ENCODE results near the gene STAT5A. TPM values are rescaled to one million over a fixed set of nuclear protein-coding genes. Genes with fewer than 3 reads are reported as not detected.

The STAT5A gene
- polyA plus RNA-seq, 1 donor from 2014 or later = 0.28 TPM

DNA sequence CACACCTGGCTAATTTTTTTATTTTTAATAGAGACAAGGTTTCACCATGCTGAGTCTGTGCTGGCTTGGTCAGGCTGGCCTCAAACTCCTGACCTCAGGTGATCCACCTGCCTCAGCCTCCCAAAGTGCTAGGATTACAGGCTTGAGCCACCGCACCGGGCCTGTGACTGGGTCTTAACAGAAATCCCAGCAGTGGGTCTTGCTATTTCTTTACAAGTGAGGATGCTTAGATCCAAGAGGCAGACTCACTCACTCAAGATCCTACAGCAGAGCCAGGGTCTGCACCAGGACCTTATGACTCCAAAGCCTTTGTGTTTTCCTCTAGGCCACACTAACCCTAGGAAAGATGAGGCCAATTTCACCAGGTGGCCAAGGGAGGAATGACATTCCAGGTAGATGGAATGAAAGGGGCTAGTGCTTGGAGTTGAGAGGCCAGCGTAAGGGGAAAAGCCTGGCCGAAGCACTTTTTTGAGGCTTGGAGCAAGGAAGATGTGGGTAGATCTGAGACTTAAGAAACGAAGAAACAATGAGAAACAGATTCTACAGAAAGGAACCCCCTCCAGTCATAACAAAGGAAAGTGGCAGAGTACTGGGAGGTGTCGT is 5.7 kb upstream of the STAT5A start:
- Histone ChIP-seq H3K9ac (ENCODE audit: low read length) (no peak overlapping the region), H3K9me2 (ENCODE audit: insufficient read depth, low read length) (no peaks in the 10 kb centered on the region), H4K20me1 (ENCODE audit: insufficient read depth) (no peaks in the 10 kb centered on the region), H3K79me2 (replicated peaks; ENCODE audit: insufficient read depth, low read length) (no peaks in the 10 kb centered on the region), H3K27me3 (ENCODE audit: insufficient read depth, low read depth, low read length) (peaks cover 11% of the 10 kb centered on the region), H3F3A (ENCODE audit: insufficient read depth, low read length, poor library complexity, severe bottlenecking) (no peaks in the 10 kb centered on the region), H2AFZ (ENCODE audit: low read depth, low read length) (no peak overlapping the region), H3K4me2 (ENCODE audit: low read length) (no peak overlapping the region), H3K36me3 (ENCODE audit: insufficient read depth, low read length) (no peaks in the 10 kb centered on the region), H3K27ac (ENCODE audit: low read length) (no peak overlapping the region), H3K9me3 (ENCODE audit: low read length) (no peaks in the 10 kb centered on the region), H3K4me3 (ENCODE audit: low read length) (no peak overlapping the region)
- TF ChIP-seq EP300 (conservative IDR thresholded peaks at IDR 0.05; ENCODE audit: poor library complexity, severe bottlenecking) (no peak), MXI1 (conservative IDR thresholded peaks at IDR 0.05; ENCODE audit: poor library complexity, severe bottlenecking) (no peak), TAF1 (IDR thresholded peaks at IDR 0.05; ENCODE audit: low read depth) (no peak), EZH2 (IDR thresholded peaks at IDR 0.05; ENCODE audit: borderline replicate concordance, insufficient read depth, low read length, poor library complexity, severe bottlenecking) (no peak), RAD21 (conservative IDR thresholded peaks at IDR 0.05) (no peak), SMC3 (conservative IDR thresholded peaks at IDR 0.05; ENCODE audit: poor library complexity) (no peak), POLR2AphosphoS5 (IDR thresholded peaks at IDR 0.05) (no peak)
- TF ChIP-seq, protein P1, sequence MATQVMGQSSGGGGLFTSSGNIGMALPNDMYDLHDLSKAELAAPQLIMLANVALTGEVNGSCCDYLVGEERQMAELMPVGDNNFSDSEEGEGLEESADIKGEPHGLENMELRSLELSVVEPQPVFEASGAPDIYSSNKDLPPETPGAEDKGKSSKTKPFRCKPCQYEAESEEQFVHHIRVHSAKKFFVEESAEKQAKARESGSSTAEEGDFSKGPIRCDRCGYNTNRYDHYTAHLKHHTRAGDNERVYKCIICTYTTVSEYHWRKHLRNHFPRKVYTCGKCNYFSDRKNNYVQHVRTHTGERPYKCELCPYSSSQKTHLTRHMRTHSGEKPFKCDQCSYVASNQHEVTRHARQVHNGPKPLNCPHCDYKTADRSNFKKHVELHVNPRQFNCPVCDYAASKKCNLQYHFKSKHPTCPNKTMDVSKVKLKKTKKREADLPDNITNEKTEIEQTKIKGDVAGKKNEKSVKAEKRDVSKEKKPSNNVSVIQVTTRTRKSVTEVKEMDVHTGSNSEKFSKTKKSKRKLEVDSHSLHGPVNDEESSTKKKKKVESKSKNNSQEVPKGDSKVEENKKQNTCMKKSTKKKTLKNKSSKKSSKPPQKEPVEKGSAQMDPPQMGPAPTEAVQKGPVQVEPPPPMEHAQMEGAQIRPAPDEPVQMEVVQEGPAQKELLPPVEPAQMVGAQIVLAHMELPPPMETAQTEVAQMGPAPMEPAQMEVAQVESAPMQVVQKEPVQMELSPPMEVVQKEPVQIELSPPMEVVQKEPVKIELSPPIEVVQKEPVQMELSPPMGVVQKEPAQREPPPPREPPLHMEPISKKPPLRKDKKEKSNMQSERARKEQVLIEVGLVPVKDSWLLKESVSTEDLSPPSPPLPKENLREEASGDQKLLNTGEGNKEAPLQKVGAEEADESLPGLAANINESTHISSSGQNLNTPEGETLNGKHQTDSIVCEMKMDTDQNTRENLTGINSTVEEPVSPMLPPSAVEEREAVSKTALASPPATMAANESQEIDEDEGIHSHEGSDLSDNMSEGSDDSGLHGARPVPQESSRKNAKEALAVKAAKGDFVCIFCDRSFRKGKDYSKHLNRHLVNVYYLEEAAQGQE (IDR thresholded peaks at IDR 0.05; ENCODE audit: borderline replicate concordance) = no peak
- TF ChIP-seq, protein P2, sequence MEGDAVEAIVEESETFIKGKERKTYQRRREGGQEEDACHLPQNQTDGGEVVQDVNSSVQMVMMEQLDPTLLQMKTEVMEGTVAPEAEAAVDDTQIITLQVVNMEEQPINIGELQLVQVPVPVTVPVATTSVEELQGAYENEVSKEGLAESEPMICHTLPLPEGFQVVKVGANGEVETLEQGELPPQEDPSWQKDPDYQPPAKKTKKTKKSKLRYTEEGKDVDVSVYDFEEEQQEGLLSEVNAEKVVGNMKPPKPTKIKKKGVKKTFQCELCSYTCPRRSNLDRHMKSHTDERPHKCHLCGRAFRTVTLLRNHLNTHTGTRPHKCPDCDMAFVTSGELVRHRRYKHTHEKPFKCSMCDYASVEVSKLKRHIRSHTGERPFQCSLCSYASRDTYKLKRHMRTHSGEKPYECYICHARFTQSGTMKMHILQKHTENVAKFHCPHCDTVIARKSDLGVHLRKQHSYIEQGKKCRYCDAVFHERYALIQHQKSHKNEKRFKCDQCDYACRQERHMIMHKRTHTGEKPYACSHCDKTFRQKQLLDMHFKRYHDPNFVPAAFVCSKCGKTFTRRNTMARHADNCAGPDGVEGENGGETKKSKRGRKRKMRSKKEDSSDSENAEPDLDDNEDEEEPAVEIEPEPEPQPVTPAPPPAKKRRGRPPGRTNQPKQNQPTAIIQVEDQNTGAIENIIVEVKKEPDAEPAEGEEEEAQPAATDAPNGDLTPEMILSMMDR (IDR thresholded peaks at IDR 0.05; ENCODE audit: poor library complexity, severe bottlenecking) = no peak

- Histone ChIP-seq H3K9me2 (ENCODE audit: insufficient read depth, low read length) (no peaks in the 10 kb centered on the region), H3K79me2 (replicated peaks; ENCODE audit: insufficient read depth, low read length) (no peaks in the 10 kb centered on the region), H3K27me3 (ENCODE audit: insufficient read depth, low read depth, low read length) (peaks cover 19% of the 10 kb centered on the region), H3K27ac (ENCODE audit: low read length) (no peak overlapping the region), H3F3A (ENCODE audit: insufficient read depth, low read length, poor library complexity, severe bottlenecking) (no peaks in the 10 kb centered on the region), H3K9ac (ENCODE audit: low read length) (no peak overlapping the region), H2AFZ (ENCODE audit: low read depth, low read length) (no peak overlapping the region), H3K9me3 (ENCODE audit: low read length) (no peaks in the 10 kb centered on the region), H4K20me1 (ENCODE audit: insufficient read depth) (no peaks in the 10 kb centered on the region), H3K4me3 (ENCODE audit: low read length) (no peak overlapping the region), H3K36me3 (ENCODE audit: insufficient read depth, low read length) (no peaks in the 10 kb centered on the region), H3K4me2 (ENCODE audit: low read length) (no peak overlapping the region)
- TF ChIP-seq MXI1 (conservative IDR thresholded peaks at IDR 0.05; ENCODE audit: poor library complexity, severe bottlenecking) (no peak), EP300 (conservative IDR thresholded peaks at IDR 0.05; ENCODE audit: poor library complexity, severe bottlenecking) (no peak), SMC3 (conservative IDR thresholded peaks at IDR 0.05; ENCODE audit: poor library complexity) (no peak), RAD21 (conservative IDR thresholded peaks at IDR 0.05) (no peak), TAF1 (IDR thresholded peaks at IDR 0.05; ENCODE audit: low read depth) (no peak)
- TF ChIP-seq, protein P2 (IDR thresholded peaks at IDR 0.05; ENCODE audit: poor library complexity, severe bottlenecking) = no peak
Measured at GRCh38 chr17:42283241-42284023, 4.9 kb upstream of the STAT5A start.
